NB4 (cell line): ENCODE measurements around the gene ADAM12.

ENCODE experiments used
- DNase-seq: peaks from one replicate; pipeline ENCODE4 v3.0.0; 2010; ENCODE audit warnings: low read depth
- H3K4me3 ChIP-seq: one replicate; pipeline ENCODE4 v1.5.1; 2011; ENCODE audit warnings: mild to moderate bottlenecking, low read depth, low read length, moderate library complexity
- MYC ChIP-seq: IDR thresholded peaks from 2 replicates; pipeline ENCODE4 v1.6.1; 2011; ENCODE audit warnings: low read depth, low read length
- POLR2A ChIP-seq: IDR thresholded peaks from 2 replicates; pipeline ENCODE4 v1.6.1; 2011; ENCODE audit warnings: mild to moderate bottlenecking; ENCODE audit not compliant: insufficient read length; ENCODE audit errors: extremely low read depth
- TF ChIP-seq, protein P1 (sequence below): IDR thresholded peaks from one replicate; pipeline ENCODE4 v1.5.1; 2012; ENCODE audit warnings: low read depth, low read length
- TF ChIP-seq, protein P2 (sequence below): IDR thresholded peaks from 2 replicates; pipeline ENCODE4 v1.6.1; 2011; ENCODE audit warnings: low read depth, low read length

Gene ADAM12

DNA sequence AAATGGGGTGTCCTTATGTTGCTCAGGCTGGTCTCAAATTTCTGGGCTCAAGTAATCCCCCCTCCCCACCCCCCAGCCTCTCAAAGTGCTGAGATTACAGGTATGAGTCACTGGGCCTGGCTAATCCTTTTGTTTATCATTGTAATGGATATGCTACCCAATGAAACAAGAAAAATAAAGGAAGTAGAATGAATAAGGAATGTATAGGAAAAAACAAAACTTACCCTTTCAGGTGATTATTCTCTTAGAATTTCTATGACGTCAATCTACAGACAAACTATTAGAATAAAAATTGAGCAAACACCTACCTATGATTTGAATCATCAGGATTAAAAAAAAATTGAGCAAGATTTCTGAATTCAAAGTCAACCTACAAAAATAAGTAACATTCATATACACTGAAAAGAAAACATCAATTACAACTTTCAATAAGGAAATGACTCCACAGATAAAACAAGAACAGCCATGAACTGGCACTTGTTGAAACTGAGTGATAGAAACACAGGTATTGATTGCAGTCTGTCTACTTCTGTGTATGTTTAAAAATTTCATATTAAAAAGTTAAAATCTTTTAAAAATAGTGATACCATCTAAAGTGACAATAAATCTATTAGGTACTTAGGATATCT lies 12.2 kb downstream of the ADAM12 start:
- TF ChIP-seq, protein P1, sequence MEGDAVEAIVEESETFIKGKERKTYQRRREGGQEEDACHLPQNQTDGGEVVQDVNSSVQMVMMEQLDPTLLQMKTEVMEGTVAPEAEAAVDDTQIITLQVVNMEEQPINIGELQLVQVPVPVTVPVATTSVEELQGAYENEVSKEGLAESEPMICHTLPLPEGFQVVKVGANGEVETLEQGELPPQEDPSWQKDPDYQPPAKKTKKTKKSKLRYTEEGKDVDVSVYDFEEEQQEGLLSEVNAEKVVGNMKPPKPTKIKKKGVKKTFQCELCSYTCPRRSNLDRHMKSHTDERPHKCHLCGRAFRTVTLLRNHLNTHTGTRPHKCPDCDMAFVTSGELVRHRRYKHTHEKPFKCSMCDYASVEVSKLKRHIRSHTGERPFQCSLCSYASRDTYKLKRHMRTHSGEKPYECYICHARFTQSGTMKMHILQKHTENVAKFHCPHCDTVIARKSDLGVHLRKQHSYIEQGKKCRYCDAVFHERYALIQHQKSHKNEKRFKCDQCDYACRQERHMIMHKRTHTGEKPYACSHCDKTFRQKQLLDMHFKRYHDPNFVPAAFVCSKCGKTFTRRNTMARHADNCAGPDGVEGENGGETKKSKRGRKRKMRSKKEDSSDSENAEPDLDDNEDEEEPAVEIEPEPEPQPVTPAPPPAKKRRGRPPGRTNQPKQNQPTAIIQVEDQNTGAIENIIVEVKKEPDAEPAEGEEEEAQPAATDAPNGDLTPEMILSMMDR: no peak
- TF ChIP-seq MYC (no peak), POLR2A (no peak)
- TF ChIP-seq, protein P2, sequence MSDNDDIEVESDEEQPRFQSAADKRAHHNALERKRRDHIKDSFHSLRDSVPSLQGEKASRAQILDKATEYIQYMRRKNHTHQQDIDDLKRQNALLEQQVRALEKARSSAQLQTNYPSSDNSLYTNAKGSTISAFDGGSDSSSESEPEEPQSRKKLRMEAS: no peak
- no peak overlapping the region for H3K4me3 ChIP-seq
- DNase-seq: no peak

GRCh38 chr10:126375299-126375698 lies 13.0 kb downstream of the ADAM12 start:
- no peak for DNase-seq
- TF ChIP-seq, protein P1: no peak
- TF ChIP-seq, protein P2: no peak
- TF ChIP-seq MYC (no peak), POLR2A (no peak)
- H3K4me3 ChIP-seq: no peak overlapping the region

GRCh38 chr10:126374435-126374834 lies 13.8 kb downstream of the ADAM12 start:
- DNase-seq: no peak
- no peak overlapping the region for H3K4me3 ChIP-seq
- TF ChIP-seq POLR2A: no peak
- no peak for TF ChIP-seq MYC
- TF ChIP-seq, protein P1: no peak
- TF ChIP-seq, protein P2: no peak

- no peak for DNase-seq
- TF ChIP-seq, protein P2: no peak
- no peak for TF ChIP-seq MYC
- TF ChIP-seq POLR2A: no peak
- TF ChIP-seq, protein P1: no peak
- H3K4me3 ChIP-seq: no peak overlapping the region
These were observed 14.3 kb downstream of the ADAM12 start for GRCh38 chr10:126373972-126374371.

DNA sequence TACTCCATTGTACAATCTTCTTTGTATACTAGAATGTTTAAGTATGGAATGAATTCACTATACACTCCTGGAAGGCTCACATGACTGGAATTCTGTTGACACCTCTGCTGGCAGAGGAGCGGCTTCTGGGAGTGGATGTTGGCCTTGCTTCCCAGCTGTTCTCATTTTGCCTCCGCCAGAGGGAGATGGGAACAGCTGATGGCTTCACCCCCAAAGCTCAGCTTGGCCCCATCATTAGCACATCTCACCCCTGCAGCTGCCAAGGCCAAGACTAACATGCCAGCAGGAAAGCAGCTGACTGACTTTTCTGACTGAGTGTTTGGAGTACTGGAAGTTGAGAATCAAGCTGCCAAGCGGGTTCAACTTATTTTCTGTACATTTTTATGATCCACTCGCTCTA lies 15.1 kb downstream of the ADAM12 start:
- no peak overlapping the region for H3K4me3 ChIP-seq
- DNase-seq: no peak
- TF ChIP-seq, protein P1: no peak
- TF ChIP-seq MYC (no peak), POLR2A (no peak)
- TF ChIP-seq, protein P2: no peak

- TF ChIP-seq MYC (no peak), POLR2A (no peak)
- TF ChIP-seq, protein P1: no peak
- TF ChIP-seq, protein P2: no peak
- no peak for DNase-seq
- no peak overlapping the region for H3K4me3 ChIP-seq
These were observed 15.9 kb downstream of the ADAM12 start for GRCh38 chr10:126372396-126372795.
